Ecto neural progenitor cell (in vitro differentiated cells): ENCODE measurements around the gene NOD1.
"Not testable (repeated sequence)": the region's sequence is repeated elsewhere in the genome, so short reads cannot be mapped to it uniquely, and the experiment has no call there.

ENCODE experiments used
- DNase-seq: peaks from one replicate; pipeline ENCODE4 v3.0.0-alpha.2; 2018; ENCODE audit warnings: low spot score

The NOD1 gene

DNA sequence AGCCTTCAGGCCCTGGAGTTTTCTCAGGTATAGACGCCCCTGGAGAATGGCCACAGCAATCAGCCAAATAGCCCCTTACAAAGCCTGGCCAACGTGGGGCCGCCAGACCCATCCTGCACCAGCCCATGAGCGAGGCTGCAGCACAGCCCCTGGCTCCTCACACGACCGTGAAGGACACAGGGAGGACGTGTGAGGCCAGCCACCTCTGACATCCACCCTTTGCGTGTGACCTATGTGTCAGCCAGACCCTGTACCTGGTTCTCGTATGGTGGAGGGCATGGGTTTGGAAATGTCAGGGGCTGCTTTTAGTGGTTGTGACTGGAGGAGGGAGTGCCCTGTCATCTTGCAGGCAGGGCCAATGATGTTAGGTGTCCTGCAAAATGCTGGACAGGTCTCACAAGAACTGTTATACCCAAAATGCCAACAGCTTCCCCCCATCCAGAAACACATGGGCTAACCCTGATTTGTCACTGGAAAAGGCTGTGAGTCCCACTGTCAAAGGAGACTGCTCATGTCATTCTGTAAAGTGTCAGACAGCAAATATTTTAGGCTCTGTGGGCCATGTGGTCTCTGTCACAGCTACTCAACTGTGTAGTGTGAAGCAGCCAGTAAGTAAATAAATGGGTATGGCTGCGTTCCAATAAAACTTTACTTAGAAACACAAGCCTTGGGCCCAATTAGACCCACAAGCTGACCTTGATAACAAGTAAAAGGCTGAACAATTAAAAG, 30.0 kb downstream of the NOD1 start:
- no peak for DNase-seq

DNA sequence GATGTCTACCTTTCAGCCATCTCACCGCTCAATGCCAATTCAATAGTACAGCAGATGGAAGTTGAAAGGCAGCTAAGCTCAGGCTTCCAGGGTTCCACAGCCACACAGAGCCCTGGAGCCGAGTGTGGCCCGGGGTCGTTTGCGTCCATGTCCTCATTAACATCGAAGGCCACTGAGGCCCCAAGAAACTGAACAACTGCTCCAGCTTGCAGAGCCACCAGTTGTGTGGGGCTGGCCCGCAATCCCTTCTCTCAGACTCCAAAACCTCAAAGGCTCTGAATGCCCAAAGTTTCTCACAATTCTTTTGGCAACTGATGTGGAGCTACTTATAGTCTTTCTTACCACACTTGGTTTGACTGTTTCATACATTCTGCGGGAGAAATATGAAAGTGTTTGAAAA, 31.1 kb downstream of the NOD1 start:
- DNase-seq, result no peak

DNA sequence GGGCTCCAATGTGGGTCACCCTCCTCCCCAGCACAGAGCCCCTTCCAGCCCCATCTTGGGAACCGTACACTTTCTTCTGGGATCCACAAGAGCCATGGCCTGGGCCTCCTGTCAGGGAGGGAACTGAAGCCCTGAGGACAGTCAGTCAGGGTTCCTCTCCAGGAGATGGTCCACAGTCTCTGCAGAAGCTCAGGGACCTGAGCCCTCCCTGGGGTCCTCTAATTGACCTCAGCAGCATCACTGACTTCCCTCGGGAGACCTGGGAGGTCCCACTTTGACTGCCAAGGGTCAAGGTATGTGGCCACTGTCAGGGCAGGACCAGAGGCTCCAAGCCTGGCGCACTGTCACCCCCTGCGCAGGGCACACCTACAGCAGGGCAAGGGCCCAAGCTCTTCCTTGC, 32.3 kb downstream of the NOD1 start:
- no peak for DNase-seq

DNA sequence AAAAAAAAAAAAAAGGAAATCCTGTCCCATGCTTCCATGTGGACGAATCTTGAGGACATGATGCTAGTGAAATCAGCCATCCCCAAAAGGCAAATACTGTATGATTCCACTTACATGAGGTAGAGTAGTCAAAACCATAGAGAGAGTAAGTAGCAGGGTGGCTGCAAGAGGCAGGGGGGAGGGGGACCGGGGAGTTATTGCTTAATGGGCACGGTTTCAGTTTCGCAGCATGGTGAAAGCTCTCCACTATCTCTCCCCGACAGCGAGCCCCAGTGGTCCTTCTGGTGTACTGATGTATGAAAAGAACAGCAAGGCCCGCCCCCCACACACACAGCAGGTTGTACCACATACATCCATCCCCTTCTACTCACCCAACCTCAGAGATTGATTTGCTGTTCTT, 32.8 kb downstream of the NOD1 start:
- DNase-seq, result no peak

DNA sequence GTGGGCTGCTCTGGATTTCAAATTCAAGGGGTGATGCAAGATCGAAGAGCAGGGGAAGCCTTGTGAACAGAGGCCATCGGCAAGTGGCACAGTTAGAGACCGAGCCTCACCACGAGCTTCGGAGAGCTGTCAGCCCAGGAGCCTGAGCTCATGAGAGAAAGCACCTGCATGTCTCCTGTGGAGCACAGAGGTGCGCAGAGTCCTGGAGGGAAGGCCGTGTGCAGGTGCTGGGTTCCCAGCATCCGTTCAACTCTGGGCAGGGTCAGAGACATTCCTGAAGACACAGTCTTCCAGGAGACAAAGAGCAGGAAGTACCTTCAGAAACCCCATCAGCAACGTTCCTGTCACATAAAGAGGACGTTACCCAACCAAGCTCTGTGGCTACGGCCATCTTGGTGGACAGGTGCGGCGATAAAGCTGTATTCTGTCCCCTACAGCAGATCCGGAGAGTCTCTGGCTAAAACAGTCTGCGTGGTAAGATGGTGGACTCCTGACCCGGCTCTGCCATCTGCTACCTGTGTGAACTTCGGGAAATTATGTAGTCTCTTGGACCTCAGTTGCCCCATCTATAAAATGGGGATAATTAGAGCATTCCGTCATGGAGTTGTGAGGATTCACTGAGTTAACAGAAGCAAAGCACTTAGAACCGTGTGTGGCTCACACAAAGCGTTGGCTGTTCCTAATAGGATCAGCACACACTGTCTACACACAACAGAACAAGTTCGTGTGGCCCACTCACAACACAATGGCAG, 40.6 kb downstream of the NOD1 start:
- DNase-seq, result no peak

DNA sequence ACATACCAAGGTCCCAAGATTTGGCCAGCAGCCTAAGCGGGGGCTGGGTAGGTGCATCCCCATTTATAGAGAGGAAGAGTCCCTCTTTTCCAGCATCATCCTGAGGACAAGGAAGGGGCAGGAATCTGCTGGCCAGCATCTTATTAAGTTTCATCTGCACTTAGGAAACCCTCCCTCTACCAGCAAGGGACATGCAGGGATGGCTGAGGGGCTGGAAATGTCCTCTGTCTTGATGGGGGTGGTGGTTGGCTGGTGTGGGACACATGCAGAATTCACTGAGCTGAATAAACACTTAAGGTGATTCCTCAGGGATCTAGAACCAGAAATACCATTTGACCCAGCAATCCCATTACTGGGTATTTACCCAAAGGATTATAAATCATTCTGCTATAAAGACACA, 42.1 kb downstream of the NOD1 start:
- no peak for DNase-seq

DNA sequence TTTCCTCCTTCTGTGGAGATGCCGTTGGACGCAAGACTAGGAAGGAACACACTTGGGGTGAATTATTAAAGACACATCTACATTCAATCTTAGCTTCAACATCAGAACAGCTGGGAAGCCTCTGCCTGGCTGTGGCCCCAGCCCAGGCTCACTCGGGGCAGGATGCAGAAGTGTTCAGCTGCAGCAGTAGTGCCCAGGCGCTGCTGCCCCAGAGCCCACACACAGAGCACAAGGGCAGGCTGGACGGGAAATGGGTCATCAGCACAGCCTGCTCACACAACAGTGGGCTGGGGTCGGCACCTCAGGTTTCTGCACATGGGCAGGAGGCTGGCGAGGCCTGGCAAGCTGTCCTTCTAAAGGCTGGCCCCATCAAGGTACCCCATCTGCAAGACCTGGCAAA, 42.5 kb downstream of the NOD1 start:
- no peak for DNase-seq

DNA sequence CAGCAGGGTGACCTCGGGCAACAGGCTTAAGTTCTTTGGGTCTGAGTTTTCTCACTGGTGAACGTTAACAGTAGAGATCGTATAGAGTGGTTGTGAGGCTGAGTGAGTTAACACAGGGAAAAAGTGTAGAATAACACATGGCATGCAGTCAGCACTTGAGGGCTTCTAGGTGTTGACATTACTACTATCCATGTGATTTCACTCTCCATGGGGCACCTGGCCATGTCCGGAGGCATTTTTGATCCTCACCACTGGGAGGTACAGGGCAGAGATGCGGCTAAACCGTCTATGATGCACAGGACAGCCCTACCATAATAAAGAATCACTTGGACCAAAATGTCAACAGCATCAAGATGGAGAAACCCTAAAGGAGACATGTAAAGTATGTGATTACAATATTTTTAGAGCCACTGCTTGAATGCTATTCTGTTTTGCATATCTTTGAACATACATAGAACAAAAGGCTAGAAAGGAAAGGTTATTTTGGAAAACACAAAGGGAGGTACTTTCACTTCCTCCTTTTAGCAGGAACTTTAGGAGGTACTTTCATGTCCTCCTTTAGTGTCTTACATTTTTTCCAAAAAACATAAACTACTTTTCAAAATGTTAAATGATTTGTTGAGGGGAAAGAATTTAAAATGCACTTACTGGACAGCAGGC, 44.3 kb downstream of the NOD1 start:
- no peak for DNase-seq

DNA sequence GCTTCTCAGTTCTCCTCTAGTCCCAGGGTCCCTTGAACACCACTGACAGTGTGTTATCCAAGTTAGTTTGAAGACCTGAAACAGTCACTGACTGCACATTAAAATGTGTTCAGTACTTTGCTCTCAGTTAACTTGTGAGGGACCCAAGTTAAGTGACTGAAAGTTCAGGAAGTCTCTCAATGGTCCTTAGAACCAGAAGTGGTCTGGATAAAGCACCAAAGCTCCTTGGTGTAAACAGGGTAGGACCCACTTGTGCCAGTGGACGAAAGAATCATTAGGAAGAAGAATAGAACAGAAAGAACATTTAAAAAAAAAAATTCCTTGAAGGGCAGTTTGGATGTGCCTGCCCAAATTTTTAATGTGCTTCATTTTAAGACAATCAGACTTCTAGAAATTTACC, 45.1 kb downstream of the NOD1 start:
- no peak for DNase-seq

DNA sequence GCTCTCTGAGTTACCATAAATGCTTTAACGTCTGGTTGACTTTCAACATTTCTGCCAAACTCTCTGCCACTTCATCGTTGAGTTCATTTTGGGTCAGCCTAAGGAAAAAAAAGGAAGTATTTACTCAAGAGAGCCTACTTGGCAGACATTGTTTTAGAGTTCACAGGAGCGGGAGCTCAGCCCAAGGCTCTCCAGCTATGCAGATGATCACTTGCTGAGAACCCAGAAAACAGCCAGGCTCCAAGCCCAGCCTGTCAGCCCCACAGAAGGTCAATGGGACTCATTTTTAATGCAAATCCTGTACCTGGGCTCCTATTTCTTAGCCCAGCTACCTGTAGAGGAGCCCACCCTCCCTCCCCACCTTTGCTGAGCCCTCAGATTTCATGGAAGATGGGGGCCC, 45.5 kb downstream of the NOD1 start:
- DNase-seq, result no peak

DNA sequence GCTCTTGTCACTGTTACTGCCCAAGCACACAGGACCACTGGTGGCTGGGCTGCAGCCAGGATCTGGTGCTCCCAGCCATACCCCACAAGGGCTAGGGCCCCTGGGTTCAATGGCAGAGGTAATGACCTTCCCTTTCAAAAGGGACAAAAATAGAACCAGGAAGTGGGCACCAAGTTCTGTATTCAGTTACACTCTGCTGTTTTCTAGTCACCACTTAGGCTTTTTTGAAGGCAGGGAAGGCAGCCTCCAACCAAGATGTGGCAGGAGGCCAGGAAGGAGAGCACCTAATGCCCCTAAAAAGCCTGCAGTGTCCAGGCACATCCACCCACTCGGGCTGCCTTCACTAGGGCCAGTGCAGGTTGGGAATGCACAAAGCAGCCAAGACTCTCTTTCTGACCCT, 47.8 kb downstream of the NOD1 start:
- no peak for DNase-seq

DNA sequence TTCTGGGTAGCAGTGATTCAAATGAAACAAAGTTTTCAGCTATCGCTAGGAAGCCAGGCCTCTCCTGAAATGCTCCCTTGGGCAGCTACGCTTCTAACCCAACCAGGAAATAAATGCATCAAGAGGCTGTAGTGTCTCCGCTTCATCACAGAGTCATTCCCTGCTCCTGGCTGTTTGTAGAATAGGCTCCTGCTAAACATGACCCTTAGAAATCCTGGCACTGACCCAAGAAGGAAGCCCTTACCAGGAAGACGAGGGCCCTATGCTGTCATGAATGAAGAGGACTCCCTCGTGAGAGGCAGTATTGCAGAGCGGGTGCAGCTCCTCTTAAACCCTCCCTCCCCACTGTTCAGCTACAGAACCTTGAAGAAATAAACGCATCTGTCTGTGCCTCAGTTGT, 48.3 kb downstream of the NOD1 start:
- no peak for DNase-seq

DNA sequence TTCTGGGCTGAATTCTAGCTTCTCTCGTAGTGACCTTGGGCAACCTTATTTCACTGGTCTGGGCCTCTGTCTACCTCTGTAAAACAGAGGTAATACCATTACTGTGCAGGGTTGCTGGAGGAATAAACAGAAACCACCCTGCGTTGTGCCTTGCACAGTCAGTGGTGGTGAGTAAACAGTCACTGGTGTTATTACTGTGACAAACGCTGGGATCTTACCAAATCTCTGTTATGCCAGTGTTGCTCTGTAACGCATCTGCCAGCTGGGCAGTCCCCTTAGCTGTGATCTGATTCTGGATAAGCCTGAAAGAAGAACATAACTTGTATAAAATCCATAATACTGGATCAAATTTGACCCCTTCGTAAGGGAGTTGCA, 49.4 kb downstream of the NOD1 start:
- DNase-seq, result no peak

DNA sequence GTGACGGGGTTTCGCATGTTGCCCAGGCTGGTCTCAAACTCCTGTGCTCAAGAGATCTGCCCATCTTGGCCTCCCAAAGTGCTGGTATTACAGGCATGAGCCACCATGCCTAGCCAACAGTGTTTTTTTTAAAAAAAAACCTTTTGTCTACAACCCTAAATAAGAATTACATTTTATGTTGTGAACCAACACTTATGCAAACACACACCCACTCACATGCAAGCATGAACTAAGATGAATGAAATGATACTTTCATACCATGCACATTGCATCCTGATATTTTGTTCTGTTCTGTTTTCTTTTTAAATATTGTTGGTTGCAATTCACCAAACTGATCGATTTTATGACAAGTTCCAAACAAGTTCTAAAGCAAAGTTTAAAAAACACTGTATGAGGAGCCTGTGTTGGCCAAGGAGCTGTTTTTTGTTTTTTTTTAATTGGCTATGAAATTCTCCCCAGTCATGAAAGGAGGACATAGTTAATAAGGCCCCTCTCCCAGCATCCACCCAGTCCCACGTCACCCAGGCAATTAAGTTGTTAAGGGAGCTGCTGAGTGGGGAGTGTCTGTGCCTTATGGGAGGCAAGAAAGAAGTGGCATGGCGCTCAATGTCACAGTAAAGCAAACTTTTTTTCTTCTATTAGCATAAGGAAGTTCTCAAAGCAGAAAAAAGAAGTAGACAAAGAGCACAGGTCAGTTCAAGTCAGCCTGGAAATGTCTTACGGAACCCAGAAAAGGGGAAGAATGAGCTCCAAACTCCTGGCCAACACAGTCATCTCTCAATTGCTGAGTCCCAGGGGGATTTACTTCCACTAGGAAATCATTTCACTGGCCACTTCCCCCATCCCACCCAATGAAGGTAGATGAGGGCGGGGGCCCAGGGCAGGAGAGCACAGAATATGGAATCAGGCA, 50.1 kb downstream of the NOD1 start:
- no peak for DNase-seq

DNA sequence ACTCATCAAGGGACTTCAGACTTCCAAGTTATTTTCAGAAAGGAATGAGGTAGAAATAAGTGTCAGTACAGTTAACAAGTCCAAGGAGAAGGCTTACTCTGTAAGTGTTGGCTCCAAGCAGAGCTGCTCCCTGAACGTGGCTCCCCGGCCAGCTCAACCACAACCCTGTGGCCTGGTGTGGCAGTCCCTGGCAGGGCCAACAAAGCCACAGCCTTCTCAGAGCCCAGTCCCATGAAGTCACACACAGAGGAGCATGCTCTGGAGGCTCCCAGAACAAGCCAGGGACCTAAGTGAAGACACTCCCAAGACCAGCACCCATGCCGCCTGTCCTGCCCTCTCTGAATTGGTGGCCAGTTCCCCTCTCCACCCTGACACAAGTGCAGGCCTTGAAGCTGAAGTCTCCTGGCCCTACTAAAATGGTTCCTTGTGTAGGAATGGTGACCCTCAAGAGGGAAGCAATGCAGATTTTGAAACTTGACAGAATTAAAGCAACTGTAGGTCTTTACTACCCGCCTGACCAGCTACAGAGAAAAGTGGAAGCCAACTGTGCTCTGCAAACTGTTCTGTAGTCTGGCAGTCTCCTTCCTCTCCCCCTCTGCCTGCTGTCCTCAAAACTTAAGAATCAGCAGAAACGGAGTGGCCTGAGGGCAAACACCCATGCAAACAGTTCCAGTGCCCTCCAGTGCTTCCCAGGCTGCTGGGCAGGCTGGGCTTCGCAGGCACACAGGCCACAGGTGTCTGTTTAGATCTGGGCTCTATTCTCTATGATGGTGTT, 51.1 kb downstream of the NOD1 start:
- DNase-seq, result no peak

DNA sequence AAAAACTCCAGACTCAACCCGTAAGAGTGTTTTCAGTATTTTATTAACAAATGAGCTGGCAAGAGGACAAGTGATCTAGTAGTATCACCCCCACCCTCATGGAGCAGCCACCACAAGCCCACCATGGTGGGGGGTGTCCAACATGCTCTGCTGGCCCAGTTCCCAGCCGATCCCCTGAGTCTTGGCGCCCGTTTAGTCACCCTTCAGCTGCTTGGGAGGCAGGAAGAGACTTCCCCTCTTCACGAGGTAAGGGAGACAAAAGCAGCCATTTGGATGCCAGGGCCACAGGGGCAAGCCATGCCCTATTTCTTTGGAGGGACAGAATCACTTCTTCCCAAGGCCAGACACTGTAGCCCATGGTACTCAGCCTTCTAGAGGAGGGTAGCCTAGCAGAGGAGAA, 54.1 kb downstream of the NOD1 start:
- DNase-seq, result no peak

DNA sequence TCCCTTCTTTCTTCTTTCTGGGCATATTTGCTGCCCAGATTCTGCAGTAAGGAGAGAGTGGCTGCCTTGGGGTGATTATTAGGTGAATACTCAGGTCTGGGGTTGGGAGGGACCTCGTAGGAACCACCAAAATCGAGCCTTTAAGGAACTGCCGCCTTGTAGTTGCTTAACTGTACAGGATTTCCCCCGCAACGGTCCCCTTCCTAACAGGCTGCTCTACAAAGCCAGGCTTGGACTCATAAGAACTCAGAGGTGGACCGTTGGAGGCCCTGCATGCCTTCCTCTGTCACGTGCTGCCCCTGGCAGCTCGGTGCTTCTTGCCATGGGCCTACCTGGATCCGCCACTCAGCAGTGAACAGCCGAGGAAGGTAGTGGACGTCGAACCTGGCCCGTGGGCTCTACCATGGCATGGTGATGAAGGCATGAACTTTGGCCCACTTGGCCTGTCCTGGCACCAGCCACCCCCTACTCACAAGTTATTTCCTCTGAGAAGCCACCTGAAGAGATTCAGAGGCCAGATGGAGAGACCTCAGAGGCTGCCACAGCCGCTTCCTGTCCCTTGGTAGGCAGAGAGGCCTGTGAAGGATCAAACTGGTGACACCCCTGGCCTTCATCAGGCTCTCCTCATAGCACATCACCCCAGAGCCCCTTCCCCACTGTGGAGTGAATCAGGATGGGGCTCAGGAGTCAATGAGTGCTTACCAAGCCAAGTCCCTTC, 54.6 kb downstream of the NOD1 start:
- no peak for DNase-seq

DNA sequence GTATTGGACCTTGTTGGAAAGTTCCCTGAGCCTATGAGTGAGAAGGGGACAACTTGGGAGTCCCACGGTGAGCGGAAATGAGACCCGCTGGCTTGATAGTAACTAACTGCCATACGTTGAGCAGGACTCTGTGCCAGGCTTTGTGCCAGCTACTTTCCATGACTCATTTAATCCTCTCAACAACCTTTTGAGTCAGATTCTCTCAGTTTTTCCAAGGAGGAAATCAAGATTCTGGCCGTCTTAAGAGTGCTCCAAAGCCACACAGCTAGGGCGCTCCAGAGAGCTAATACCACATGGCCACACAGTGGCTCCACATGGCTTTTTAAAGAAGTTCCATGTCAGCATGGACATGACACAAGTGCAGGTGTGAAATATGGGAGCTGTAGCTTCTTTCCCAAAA, 55.7 kb downstream of the NOD1 start:
- DNase-seq, result no peak

DNA sequence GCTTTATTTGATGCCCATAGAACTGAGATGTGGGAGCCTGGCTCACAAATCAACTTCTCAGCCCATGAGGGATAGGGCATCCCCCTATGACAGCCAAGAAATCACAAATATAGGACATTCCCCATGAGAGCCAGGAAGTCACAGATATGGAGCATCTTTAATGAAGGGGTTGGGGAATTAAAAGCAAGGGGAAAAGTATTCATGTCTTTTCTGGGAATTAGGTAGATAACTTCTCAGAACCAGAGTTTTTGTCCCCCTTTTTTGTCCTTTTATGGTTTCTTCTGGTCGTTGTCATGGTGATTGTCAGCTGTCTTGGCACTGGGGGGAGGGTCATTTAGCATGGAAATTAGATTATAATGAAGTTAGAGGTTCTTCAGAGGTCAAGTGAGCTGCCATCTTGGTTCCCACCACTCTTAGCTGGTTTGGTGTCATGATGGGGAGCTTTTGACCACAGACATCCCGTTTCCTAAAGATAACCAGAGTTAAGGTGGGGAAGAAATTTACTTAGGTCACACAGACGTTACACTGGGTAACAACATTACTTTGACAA, 56.9 kb downstream of the NOD1 start:
- no peak for DNase-seq

DNA sequence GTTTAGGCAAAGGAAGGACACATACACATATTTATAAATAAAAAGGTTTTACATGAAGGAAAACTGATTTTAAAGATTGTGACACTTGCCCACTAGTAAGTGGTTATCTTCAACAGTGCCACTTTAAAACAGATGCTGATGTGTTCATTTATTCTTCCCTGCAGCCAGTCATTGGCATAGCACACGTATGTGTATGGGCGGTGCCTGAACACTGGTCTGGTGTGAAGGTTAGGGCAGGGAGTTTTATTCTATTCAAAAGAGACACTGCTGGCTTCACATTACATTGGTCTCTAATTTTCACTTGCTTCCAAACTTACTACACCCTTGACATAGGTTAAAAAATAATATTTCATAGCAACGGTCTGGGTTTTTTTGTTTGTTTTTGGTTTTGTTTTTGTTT, 57.9 kb downstream of the NOD1 start:
- no peak for DNase-seq

DNA sequence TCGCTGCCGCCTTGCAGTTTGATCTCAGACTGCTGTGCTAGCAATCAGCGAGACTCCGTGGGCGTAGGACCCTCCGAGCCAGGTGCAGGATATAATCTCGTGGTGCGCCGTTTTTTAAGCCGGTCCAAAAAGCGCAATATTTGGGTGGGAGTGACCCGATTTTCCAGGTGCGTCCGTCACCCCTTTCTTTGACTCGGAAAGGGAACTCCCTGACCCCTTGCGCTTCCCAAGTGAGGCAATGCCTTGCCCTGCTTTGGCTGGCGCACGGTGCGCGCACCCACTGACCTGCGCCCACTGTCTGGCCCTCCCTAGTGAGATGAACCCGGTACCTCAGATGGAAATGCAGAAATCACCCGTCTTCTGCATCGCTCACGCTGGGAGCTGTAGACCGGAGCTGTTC, 58.5 kb downstream of the NOD1 start:
- not testable (repeated sequence) for DNase-seq
